Keratinocyte (primary cell): ENCODE measurements around the gene FUBP1. TPM values are rescaled to one million over a fixed set of nuclear protein-coding genes. Genes with fewer than 3 reads are reported as not detected.
"Not testable (repeated sequence)": the region's sequence is repeated elsewhere in the genome, so short reads cannot be mapped to it uniquely, and the experiment has no call there.

Experiments
- DNase-seq: peaks from one replicate; pipeline ENCODE4 v3.0.0-alpha.2; 2011; ENCODE audit warnings: low read depth, missing footprints, low spot score
- FAIRE-seq: peaks from 2 replicates; lab custom pipeline; 2011; peaks lifted over from hg19 to GRCh38; lab: Jason Lieb, UNC
- H2AFZ ChIP-seq: 2 replicates; pipeline ENCODE4 v1.6.0; 2012; ENCODE audit warnings: low read length, control low read depth, inconsistent platforms; ENCODE audit not compliant: control insufficient read depth
- H3K27ac ChIP-seq: 2 replicates; pipeline ENCODE4 v1.5.1; 2011; ENCODE audit warnings: low read length; ENCODE audit not compliant: control insufficient read depth, insufficient read depth
- H3K27me3 ChIP-seq: 3 replicates; pipeline ENCODE4 v1.6.0; 2011; ENCODE audit warnings: low read length; ENCODE audit not compliant: control insufficient read depth, insufficient read depth; ENCODE audit errors: extremely low read depth
- H3K36me3 ChIP-seq, 2 experiments: 2 replicates in 1 of 2; 3 replicates in 1 of 2; pipeline ENCODE4 v1.5.1; 2011; ENCODE audit warnings: low read length in 2 of 2, mild to moderate bottlenecking in 1 of 2; ENCODE audit not compliant: control insufficient read depth in 2 of 2, insufficient read depth in 2 of 2; ENCODE audit errors: extremely low read depth in 1 of 2
- H3K4me1 ChIP-seq: 3 replicates; pipeline ENCODE4 v1.5.1; 2011; ENCODE audit warnings: low read length; ENCODE audit not compliant: control insufficient read depth, insufficient read depth; ENCODE audit errors: extremely low read depth
- H3K4me2 ChIP-seq: 3 replicates; pipeline ENCODE4 v1.6.0; 2011; ENCODE audit warnings: low read depth, low read length; ENCODE audit not compliant: control insufficient read depth, insufficient read depth; ENCODE audit errors: extremely low read depth
- H3K4me3 ChIP-seq, 3 experiments: fragments of 200-600 bp in 1 of 3; sonication (generic) in 1 of 3; 2 replicates in 2 of 3; 3 replicates in 1 of 3; pipeline ENCODE4 v1.5.1; 2011 to 2016; ENCODE audit warnings: low read length in 3 of 3, mild to moderate bottlenecking in 3 of 3, control low read depth in 2 of 3, inconsistent platforms in 1 of 3, low read depth in 1 of 3, mixed read lengths in 1 of 3, mixed run types in 1 of 3, moderate library complexity in 1 of 3; ENCODE audit not compliant: control insufficient read depth in 2 of 3, insufficient read depth in 2 of 3; ENCODE audit errors: extremely low read depth in 1 of 3
- H3K79me2 ChIP-seq: 2 replicates; pipeline ENCODE4 v1.6.0; 2012; ENCODE audit warnings: low read length; ENCODE audit not compliant: control insufficient read depth, insufficient read depth
- H3K9ac ChIP-seq: 3 replicates; pipeline ENCODE4 v1.6.0; 2011; ENCODE audit warnings: low read length; ENCODE audit not compliant: control insufficient read depth, insufficient read depth; ENCODE audit errors: extremely low read depth
- H3K9me1 ChIP-seq: 3 replicates; pipeline ENCODE4 v1.6.0; 2011; ENCODE audit warnings: low read length; ENCODE audit not compliant: control insufficient read depth, insufficient read depth; ENCODE audit errors: extremely low read depth
- H3K9me3 ChIP-seq: 2 replicates; pipeline ENCODE4 v1.5.1; 2012; ENCODE audit warnings: low read depth, low read length; ENCODE audit not compliant: control insufficient read depth
- H4K20me1 ChIP-seq: 3 replicates; pipeline ENCODE4 v1.6.0; 2011; ENCODE audit warnings: low read length; ENCODE audit not compliant: control insufficient read depth, insufficient read depth; ENCODE audit errors: extremely low read depth
- EZH2 ChIP-seq: IDR thresholded peaks from one replicate; pipeline ENCODE4 v1.6.1; 2012; ENCODE audit warnings: inconsistent platforms, mild to moderate bottlenecking, low read length, moderate library complexity
- dilution Hi-C: fragments of 300-500 bp; cut with MboI; formaldehyde crosslinking; loops from one replicate; pipeline ENCODE4 v1.7.0; 2020; ENCODE audit warnings: low sequenced_read_pairs; ENCODE audit not compliant: extremely low pct_ligation_motif_present
- polyA plus RNA-seq, 5 experiments: library from polyadenylated mRNA; depleted of rRNA in 3 of 5; stranded (reverse) in 3 of 5; stranded (forward) in 1 of 5; unstranded in 1 of 5; fragments of >200 nt; gene quantifications; 1 replicate in 1 of 5; 2 replicates in 3 of 5; 3 replicates in 1 of 5; pipeline versions ENCODE4 v1.2.1 to v1.2.3, GENCODE V29; 2011 to 2012; ENCODE audit warnings: missing spikeins in 2 of 5, low read depth in 1 of 5, low replicate concordance in 1 of 5
- TF ChIP-seq, protein P1 (sequence below), 3 experiments: IDR thresholded peaks in 1 of 3; conservative IDR thresholded peaks in 1 of 3; optimal IDR thresholded peaks in 1 of 3; 2 replicates in 2 of 3; 3 replicates in 1 of 3; pipeline versions ENCODE3 to v1.5.1; 2011; ENCODE audit warnings: low read length in 3 of 3, mild to moderate bottlenecking in 3 of 3, moderate library complexity in 2 of 3, control low read depth in 1 of 3, inconsistent platforms in 1 of 3; ENCODE audit not compliant: insufficient read depth in 2 of 3; ENCODE audit errors: extremely low read depth in 1 of 3

FUBP1 gene
- polyA plus RNA-seq, 1 donor (not counting 4 experiments of a cell fraction or from before 2014, with no cell fraction given), result 137 TPM

DNA sequence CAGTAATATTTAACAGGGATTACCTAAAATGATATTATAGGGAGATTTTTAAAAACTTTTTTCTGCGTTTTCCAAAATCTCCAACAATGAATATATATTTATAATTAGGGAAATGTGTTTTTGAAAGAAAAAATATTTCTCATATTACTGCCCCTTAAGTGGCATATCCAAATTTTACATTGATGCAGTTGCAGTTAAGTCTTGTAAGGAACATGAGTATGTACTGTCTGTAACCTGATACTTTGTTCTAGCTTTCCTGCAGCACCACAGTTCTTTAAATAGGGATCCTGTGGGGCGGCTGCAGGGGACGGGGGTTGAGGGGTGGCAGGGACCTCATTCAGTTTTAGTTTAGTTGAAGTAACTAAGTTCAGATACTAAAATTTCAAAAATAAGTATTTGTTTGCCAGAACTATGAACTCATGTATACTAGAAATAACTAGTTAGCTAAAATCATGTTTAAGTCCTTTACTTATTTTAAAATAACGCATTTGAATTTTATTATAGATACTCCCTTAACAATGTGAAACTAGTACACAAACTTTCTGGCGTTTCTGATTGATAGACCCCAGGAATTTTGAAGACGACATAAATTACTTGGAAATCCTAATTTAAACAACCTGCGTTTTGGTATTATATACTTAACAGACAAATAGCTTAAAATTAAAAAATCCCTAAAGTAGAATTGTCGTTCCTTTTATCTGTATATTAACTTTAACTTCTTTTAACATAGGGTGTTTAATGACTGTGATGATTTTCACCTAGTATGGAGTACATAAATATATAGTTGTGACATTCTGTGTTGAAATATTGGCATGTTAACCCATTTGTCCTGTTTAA lies 25.2 kb upstream of the FUBP1 start:
- peaks cover 18% of the 10 kb centered on the region for H3K79me2 ChIP-seq
- H3K36me3 ChIP-seq, result no peaks in the 10 kb centered on the region
- H3K9ac ChIP-seq, result peak overlapping the region; percentile 88
- H3K9me3 ChIP-seq, result no peaks in the 10 kb centered on the region
- peak overlapping the region in 2 of 3 experiments; percentile 67 to 76 for H3K4me3 ChIP-seq
- peaks cover 13% of the 10 kb centered on the region for H3K4me1 ChIP-seq
- peak overlapping the region; percentile 89 for H3K4me2 ChIP-seq
- TF ChIP-seq EZH2, result no peak
- TF ChIP-seq, protein P1, sequence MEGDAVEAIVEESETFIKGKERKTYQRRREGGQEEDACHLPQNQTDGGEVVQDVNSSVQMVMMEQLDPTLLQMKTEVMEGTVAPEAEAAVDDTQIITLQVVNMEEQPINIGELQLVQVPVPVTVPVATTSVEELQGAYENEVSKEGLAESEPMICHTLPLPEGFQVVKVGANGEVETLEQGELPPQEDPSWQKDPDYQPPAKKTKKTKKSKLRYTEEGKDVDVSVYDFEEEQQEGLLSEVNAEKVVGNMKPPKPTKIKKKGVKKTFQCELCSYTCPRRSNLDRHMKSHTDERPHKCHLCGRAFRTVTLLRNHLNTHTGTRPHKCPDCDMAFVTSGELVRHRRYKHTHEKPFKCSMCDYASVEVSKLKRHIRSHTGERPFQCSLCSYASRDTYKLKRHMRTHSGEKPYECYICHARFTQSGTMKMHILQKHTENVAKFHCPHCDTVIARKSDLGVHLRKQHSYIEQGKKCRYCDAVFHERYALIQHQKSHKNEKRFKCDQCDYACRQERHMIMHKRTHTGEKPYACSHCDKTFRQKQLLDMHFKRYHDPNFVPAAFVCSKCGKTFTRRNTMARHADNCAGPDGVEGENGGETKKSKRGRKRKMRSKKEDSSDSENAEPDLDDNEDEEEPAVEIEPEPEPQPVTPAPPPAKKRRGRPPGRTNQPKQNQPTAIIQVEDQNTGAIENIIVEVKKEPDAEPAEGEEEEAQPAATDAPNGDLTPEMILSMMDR (optimal IDR thresholded peaks at IDR 0.05 in 1 of 3, IDR thresholded peaks at IDR 0.05 in 1 of 3, conservative IDR thresholded peaks at IDR 0.05 in 1 of 3; ENCODE audit: extremely low read depth in 1 of 3, insufficient read depth in 2 of 3, low read length in 3 of 3), result no peak
- H3K27me3 ChIP-seq, result no peaks in the 10 kb centered on the region
- H3K9me1 ChIP-seq, result no peaks in the 10 kb centered on the region
- peak overlapping the region; percentile 99 for H3K27ac ChIP-seq
- H4K20me1 ChIP-seq, result no peaks in the 10 kb centered on the region
- H2AFZ ChIP-seq, result peak overlapping the region; percentile 81
- FAIRE-seq (no peak), DNase-seq (peak; percentile 26)
- dilution Hi-C loops, result no loop called here

DNA sequence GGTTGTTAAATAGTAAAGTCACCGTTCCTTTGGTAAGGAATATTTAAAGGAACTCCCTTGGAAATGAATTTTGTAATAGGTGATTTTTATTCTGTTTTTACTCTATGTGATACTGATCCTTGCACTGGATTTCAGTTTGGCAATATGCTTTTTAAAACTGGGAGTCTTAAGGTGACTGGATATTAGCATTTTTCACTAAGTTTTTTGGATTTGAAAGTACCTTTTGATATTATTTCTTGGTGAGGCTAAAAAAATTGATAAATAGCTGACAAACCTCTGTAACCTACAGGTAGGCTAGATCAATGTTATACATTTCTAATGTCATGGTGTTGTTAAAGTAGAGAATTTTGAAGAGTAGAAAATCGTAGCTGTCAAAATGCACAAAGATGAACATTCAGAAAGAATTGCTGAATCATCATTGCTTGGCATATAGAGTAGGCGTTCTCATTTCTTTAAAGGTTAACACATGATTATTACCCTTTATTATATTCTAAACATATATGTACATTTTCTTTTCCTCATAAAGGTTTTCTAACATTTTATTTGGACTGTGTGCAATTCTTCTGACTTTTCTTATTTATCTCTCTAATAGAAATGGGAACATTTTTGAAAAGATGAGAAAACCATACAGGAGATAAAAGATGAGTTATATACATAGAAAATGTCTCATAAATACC lies 24.3 kb upstream of the FUBP1 start:
- Histone ChIP-seq H3K4me3 (peak overlapping the region in 1 of 3 experiments; percentile 67), H3K79me2 (peaks cover 18% of the 10 kb centered on the region), H4K20me1 (no peaks in the 10 kb centered on the region), H3K27ac (peak overlapping the region; percentile 43), H3K9me1 (no peaks in the 10 kb centered on the region), H3K4me2 (peak overlapping the region; percentile 89), H3K9me3 (no peaks in the 10 kb centered on the region), H2AFZ (no peak overlapping the region), H3K9ac (no peak overlapping the region), H3K4me1 (peaks cover 13% of the 10 kb centered on the region), H3K27me3 (no peaks in the 10 kb centered on the region), H3K36me3 (no peaks in the 10 kb centered on the region)
- dilution Hi-C loops, result no loop called here
- FAIRE-seq, result peak; percentile 20
- TF ChIP-seq, protein P1 (optimal IDR thresholded peaks at IDR 0.05 in 1 of 3, IDR thresholded peaks at IDR 0.05 in 1 of 3, conservative IDR thresholded peaks at IDR 0.05 in 1 of 3; ENCODE audit: extremely low read depth in 1 of 3, insufficient read depth in 2 of 3, low read length in 3 of 3), result no peak
- no peak for TF ChIP-seq EZH2
- no peak for DNase-seq

DNA sequence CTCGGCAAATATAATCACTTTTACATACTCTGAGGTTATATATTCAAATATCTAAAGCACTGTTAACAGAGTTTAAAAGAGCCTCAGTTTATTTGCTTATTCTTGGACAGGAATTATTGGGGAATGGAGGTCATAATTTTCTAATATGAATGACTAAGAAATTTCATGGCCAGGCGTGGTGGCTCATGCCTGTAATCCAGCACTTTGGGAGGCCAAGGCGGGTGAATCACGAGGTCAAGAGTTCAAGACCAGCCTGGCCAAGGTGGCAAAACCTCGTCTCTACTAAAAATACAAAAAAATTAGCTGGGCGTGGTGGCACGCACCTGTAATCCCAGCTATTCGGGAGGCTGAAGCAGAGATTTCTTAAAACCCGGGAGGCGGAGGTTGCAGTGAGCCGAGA lies 21.7 kb upstream of the FUBP1 start:
- H3K9me1 ChIP-seq, H3K27ac ChIP-seq, H3K4me2 ChIP-seq, H3K27me3 ChIP-seq, FAIRE-seq, H2AFZ ChIP-seq, H3K79me2 ChIP-seq, H4K20me1 ChIP-seq, H3K9me3 ChIP-seq, H3K9ac ChIP-seq, H3K4me1 ChIP-seq, H3K36me3 ChIP-seq, dilution Hi-C loops, DNase-seq, H3K4me3 ChIP-seq: not testable (repeated sequence)
